Activated CD4-positive, alpha-beta T cell treated with anti-CD3 and anti-CD28 coated beads, Interleukin-10, Interleukin-2, amounts not matched to agents 100 ng/mL and 50 ng/mL, durations not matched to agents 16 hours and 8 hours (primary cell): ENCODE results near the gene NOL12.
"Not testable (repeated sequence)": the region's sequence is repeated elsewhere in the genome, so short reads cannot be mapped to it uniquely, and the experiment has no call there.

Experiments
- DNase-seq: peaks from one replicate; pipeline ENCODE4 v3.0.0-alpha.2; 2020

Gene NOL12

DNA sequence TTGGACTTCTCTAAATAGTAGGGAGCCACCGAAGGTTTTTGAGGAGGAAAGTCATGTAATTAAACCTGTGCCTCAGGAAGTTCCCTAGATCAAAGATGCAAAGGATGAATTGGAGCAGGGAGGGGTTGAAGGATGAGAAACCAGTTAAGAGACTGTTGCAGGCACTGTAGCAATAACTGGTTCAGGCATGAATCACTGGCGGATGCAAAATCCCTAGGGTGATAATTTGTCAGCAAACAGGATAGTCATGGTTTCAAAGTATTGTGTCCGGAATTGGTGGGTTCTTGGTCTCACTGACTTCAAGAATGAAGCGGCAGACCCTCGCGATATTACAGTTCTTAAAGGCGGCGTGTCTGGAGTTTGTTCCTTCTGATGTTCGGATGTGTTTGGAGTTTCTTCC lies 30.6 kb downstream of the NOL12 start:
- DNase-seq, result no peak

DNA sequence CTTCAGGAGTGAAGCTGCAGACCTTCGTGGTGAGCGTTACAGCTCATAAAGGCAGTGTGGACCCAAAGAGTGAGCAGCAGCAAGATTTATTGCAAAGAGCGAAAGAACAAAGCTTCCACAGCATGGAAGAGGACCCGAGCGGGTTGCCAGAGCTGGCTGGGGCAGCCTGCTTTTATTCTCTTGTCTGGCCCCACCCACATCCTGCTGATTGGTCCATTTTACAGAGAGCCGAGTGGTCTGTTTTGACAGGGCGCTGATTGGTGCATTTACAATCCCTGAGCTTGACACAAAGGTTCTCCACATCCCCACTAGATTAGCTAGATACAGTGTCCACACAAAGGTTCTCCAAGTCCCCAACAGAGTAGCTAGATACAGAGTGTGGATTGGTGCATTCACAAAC lies 31.1 kb downstream of the NOL12 start:
- not testable (repeated sequence) for DNase-seq

DNA sequence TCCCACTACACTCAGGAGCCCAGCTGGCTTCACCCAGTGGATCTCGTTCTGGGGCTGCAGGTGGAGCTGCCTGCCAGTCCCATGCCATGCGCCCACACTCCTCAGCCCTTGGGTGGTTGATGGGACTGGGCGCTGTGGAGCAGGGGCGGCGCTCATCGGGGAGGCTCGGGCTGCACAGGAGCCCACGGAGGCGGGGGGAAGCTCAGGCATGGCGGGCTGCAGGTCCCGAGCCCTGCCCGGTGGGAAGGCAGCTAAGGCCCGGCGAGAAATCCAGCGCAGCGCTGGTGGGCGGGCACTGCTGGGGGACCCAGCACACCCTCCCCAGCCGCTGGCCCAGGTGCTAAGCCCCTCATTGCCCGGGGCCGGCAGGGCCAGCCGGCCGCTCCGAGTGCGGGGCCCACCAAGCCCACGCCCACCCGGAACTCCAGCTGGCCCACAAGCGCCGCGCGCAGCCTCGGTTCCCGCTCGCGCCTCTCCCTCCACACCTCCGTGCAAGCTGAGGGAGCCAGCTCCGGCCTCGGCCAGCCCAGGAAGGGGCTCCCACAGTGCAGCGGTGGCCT lies 31.7 kb downstream of the NOL12 start:
- DNase-seq, result not testable (repeated sequence)

DNA sequence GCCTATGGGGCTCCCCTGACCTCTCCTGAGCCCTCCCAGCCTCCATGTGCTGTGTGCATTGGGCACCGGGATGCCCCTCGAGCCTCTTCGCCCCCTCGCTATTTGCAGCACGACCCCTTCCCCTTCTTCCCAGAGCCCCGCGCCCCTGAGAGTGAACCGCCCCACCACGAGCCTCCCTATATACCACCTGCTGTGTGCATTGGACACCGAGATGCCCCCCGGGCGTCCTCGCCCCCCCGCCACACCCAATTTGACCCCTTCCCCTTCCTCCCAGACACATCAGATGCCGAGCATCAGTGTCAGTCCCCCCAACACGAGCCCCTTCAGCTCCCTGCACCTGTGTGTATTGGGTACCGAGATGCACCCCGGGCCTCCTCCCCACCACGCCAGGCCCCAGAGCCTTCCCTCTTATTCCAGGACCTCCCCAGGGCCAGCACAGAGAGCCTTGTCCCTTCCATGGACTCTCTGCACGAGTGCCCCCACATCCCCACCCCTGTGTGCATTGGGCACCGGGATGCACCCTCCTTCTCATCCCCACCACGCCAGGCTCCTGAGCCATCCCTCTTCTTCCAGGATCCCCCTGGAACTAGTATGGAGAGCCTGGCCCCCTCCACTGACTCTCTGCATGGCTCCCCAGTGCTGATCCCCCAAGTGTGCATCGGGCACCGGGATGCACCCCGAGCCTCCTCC lies 39.6 kb downstream of the NOL12 start:
- DNase-seq, result no peak

DNA sequence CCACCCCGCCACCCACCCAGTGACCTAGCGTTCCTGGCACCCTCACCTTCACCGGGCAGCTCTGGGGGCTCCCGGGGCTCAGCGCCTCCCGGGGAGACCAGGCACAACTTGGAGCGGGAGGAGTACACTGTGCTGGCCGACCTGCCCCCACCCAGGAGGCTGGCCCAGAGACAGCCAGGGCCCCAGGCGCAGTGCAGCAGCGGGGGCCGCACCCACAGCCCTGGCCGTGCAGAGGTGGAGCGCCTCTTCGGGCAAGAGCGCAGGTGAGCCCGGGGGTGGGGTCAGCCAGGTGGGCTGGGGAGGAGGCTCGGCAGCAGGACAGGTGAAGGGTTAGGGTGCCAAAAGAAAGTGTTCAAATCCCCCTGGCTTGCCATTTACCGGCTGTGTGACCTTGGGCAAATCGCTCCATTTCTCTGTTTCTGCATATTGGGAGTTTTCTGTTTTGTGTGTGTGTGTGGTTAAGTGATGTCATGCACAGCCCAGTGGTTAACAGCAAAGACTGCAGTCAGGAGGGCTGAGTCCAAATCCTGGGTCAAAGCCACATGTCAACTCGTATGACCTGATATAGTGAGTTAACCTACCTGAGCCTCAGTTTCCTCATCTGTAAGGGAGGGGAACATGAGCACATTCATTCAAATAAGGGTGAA lies 40.2 kb downstream of the NOL12 start:
- peak; percentile 25 for DNase-seq

DNA sequence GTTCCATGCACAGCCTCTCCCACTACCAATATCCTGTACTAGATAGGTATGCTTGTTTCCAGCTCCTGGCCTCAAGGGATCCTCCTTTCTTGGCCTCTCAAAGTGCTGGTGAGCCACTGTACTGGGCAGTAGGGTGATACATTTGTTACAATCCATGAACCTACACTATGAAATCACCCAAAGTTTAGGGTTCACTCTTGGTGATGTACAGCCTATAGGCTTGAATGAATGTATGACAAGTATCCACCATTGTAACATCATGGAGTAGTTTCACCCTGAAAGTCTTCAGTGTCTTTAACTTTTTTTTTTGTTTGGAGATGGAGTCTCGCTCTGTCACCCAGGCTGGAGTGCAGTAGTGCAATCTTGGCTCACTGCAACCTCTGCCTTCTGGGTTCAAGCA lies 42.5 kb downstream of the NOL12 start:
- DNase-seq, result no peak

DNA sequence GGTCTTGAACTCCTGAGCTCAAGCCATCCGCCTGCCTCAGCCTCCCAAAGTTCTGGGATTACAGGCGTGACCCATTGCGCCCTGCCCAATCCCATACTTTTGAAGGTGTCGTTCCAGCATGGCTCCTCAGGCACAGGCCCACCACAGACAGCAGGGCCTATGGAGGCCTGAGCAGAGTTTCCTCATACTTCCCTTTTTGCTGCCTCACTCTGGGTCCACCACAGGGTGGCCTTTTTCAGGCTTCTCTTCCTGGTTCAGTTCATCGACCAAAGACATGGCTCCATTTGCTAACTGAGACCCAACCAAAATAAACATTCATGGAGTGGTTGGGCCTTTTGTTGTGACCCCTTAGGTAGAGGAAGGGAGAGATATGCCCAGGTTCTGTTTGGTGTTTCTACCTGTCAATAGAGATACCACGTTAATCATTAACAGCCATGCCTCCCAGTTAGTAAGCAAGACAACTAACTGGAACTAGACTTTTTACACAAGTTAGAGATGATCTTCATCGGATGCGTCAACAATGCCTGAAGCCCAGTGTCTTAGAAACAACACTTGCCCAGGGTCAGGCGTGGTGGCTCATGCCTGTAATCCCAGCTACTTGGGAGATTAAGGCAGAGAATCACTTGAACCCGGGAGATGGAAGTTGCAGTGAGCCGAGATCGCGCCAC lies 45.8 kb downstream of the NOL12 start:
- no peak for DNase-seq

DNA sequence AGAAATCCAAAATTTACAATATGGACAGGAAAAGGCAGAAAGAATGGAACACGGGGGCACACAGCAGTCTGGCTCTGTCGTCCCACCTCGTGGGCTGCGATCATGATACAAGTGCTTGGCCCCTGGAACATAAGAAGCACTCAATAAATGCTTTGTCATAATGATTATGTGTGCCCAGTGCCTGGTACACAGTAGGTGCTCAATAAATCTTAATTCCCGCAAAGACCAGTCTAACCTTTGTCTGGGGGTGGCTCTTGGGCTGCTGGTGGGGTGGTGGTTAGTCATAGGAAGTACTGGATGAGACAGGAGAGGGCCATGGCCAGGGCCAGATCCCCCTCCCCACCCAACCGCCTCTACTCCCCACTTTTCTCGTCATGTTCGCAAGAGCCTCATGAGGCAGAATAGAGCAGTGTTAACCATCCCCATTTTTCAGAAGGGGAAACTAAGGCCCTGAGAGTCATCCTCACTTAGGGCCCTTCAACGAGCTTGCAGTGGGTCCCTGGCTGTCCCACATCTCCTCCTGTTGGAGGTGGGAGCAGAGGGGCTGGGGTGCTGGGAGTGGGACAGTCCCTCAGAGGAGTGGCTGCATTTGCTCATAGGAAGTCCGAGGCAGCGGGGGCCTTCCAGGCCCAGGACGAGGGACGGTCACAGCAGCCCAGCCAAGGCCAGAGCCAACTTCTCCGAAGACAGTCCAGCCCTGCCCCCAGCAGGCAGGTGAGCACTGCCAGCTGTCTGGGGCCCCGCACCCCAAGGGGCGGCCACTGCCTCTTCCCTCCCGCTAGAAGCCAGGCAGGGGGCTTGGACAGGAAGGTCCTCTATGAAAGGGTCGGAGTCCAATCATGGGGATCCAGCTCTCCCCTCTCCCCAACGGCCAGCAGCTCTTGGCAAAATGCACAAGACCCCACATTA lies 46.8 kb downstream of the NOL12 start:
- no peak for DNase-seq

DNA sequence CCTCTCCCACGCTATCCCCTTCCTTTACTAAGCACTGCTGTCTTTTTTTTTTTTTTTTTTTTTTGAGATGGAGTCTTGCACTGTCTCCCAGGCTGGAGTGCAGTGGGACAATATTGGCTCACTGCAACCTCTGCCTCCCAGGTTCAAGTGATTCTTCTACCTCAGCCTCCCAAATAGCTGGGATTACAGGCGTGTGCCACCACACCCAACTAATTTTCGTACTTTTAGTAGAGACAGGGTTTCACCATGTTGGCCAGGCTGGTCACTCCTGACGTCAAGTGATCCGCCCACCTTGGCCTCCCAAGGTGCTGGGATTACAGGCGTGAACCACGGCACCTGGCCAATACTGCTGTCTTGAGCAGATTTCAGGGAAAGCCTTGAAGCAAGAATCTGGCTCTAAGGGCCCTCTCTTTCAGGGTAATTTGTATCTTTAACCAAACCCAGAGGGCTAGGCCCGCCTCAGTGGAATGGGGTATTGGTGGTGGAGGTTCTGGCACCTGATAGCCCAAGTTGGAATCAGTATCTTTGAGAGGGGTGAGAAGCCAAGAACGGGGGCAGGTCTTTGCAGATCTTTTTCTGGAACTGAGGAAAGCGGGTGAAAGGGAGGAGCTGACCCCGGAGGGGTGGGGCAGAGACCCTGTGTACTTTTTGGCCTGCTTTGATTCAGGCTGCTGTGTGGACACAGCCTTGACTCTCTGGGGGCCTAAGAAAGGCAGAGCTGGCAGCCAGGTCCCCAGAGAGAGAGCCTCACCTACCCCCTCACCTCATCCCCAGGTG lies 47.7 kb downstream of the NOL12 start:
- DNase-seq, result no peak

DNA sequence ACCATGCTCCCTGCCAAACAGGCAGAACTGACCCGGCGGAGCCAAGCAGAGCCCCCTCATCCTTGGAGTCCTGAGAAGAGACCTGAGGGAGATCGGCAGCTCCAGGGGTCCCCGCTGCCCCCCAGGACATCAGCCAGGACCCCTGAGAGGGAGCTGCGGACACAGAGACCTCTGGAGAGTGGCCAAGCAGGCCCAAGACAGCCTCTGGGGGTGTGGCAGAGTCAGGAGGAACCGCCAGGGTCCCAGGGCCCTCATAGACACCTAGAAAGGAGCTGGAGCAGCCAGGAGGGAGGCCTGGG lies 48.2 kb downstream of the NOL12 start:
- no peak for DNase-seq

DNA sequence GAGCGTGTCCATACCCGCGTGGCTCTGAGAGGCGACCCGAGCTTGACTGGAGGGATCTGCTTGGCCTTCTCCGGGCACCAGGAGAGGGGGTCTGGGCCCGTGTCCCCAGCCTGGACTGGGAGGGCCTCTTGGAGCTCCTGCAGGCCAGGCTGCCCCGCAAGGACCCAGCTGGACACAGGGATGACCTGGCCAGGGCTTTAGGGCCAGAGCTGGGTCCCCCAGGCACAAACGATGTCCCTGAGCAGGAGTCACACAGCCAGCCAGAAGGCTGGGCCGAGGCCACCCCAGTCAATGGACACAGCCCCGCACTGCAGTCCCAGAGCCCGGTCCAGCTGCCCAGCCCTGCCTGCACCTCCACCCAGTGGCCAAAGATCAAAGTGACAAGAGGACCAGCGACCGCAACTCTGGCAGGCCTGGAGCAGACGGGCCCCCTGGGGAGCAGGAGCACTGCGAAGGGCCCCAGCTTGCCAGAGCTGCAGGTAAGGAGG lies 48.9 kb downstream of the NOL12 start:
- DNase-seq, result no peak

DNA sequence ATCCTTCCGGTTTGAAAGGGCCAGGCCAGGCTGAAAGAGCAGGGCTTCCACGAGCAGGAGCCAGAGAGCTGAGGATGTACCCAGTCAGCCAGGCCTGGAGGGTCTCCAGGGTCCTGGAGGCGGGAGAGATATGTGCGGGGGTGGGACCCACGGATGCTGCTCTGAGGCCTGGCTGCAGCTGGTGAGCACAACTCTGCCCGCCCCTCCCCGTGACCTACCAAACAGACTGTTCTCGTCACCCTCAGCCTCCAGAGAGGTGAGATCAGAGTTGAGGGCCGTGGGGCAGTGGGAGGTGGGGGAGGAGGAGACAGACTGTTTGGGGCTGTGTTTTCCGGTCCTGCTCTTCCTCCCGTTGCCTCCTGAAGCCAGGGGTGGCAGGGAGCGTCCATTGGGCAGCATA lies 52.9 kb downstream of the NOL12 start:
- DNase-seq, result no peak

DNA sequence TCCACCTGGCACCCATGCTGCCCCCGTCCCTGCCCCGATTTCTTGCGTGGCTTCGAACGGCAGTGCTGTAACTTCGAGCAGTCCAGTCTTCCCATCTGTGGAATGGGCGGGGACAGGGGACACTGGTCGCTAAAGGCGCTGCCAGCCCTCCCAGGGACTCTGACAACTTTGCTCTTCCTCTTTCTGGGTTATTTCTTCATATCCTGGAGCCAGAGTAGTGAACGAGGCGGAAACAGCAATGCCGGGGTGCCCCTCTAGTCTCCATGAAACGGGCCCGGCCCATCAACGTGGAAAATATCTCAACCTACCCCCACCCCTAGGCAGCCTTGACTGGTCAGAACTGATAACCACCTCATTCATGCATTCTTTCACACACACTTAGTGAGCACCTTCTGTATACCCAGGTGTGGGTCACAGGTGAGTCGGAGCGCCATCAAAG lies 53.5 kb downstream of the NOL12 start:
- DNase-seq, result no peak

DNA sequence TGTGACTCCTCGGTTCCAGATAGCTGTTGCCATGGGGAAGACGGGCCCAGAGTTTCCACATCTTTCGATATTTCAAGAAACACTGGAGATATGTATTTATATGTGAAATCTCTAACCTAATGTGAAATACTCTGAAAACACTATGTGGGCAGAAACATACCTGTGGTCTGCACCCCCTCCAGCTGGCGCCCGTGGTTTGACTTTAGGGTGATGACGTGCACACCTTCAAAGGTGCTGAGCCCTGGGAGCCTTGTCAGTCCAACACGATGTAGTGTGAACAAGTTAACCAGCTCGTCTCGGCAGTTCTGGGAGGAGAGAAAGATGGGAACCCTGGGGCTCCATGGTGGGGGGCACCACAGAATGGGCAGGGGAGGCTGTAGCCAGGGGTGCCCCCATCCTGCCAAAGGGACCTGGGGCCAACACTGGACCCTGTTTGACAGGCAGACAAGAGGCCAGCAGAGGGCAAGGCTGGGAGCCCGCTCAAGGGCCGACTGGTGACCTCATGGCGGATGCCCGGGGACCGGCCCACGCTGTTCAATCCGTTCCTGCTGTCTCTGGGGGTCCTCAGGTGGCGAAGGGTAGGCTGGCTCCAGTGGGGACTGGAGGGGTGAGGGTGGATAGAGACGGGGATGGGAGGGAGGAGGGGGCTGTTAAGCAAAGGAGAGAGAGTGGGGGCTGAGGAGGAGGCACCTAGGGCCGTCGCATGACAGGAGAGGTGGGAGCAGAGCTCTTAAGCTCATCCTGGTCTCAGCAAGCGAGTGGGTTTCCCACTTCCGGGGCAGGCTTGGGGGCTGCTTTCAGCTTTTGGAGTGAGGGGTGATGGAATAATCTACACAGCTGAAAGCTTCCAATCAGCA lies 54.5 kb downstream of the NOL12 start:
- DNase-seq, result no peak

DNA sequence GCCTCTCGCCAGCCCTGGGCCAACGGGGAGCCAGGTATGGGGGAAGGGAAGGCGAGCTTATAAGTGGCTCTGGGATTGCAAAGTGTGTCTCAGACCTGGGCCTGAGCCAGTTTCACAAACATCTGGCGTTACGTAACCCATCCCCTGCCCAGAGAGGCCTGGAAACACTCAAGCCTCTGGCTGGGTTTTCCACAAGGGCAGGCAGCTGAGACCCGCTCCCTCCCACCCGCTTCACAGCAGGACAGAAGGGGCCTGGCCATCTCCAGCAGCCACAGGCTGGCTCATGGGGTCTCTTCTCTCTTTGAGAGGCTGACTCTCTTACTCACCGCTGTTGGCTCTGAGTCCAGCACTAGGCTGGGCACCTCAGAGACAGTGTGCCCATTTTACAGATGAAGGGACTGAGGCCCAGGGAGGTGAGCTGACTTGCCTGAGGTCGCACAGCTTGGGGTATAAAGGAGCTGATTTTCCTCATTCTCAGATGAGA lies 55.2 kb downstream of the NOL12 start:
- DNase-seq, result no peak

DNA sequence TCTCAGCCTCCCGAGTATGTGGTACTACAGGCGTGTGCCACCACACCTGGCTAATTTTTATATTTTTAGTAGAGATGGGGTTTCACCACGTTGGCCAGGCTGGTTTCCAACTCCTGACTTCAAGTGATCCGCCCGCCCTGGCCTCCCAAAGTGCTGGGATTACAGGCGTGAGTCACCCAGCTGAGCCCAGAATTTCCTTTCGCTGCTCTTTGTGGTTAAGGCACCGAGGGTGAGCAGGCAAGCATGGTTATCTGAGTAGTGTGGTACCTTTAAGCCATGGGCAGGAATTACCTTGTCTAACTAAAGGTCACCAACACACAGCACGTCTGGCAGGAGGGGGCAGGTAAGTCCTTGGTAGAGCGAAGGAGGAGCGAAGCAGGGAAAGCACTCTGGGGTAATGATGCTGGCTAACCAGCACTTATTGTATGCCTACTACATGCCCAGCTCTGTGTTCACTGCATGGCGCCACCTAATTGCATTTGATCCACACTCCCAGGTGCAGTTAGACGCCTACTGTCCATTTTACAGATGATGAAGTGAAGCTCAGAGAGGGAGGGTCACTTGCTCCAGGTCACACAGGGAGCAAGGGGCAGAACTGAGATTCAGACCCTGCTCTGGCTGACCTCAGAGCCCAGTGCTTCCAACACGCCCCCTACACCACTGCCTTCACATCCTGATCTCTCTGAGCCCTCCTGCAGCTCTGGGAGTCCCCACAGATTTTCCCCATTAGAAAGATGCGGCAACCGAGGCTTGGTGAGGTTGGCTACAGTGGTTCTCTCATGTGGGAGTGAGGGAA lies 56.4 kb downstream of the NOL12 start:
- no peak for DNase-seq
